A673 (cell line): ENCODE data around the gene LRP1B. TPM values are rescaled to one million over a fixed set of nuclear protein-coding genes. Genes with fewer than 3 reads are reported as not detected.

Experiments
- BruUV-seq: library from RNA; stranded (reverse); fragments of 400-500 nt; replicated peaks from 2 replicates; lab custom pipeline; 2021; lab: Mats Ljungman, UMichigan
- CTCF ChIA-PET: fragments of 300-600 bp; sonication (Branson Sonifier 250); formaldehyde crosslinking; loops from one replicate; lab custom pipeline; 2022; ENCODE audit warnings: antibody characterized with exemption; lab: Charles Lee
- POLR2A ChIA-PET: fragments of 300-600 bp; sonication (Branson Sonifier 250); formaldehyde crosslinking; loops from one replicate; lab custom pipeline; 2022; ENCODE audit warnings: antibody characterized with exemption; ENCODE audit not compliant: low non-redundant PET; lab: Charles Lee
- DNase-seq: peaks from one replicate; pipeline ENCODE4 v3.0.0-alpha.2; 2015; ENCODE audit warnings: low spot score
- H3K27ac ChIP-seq: fragments of 200-600 bp; sonication (generic); 2 replicates; pipeline ENCODE4 v1.5.1; 2016; ENCODE audit warnings: mixed run types, low read depth, mild to moderate bottlenecking, mixed read lengths, antibody characterized with exemption, low read length; ENCODE audit not compliant: poor library complexity, severe bottlenecking
- H3K27me3 ChIP-seq: fragments of 200-600 bp; sonication (generic); replicated peaks from 2 replicates; pipeline ENCODE4 v1.6.1; 2017; ENCODE audit warnings: mixed run types, low read depth, mild to moderate bottlenecking, mixed read lengths, antibody characterized with exemption, low read length; ENCODE audit not compliant: insufficient read depth, poor library complexity
- H3K36me3 ChIP-seq: fragments of 200-600 bp; sonication (generic); 2 replicates; pipeline ENCODE4 v1.6.1; 2016; ENCODE audit warnings: mixed run types, mild to moderate bottlenecking, mixed read lengths, antibody characterized with exemption, low read length; ENCODE audit not compliant: insufficient read depth, poor library complexity, severe bottlenecking
- H3K4me1 ChIP-seq: fragments of 200-600 bp; sonication (generic); 2 replicates; pipeline ENCODE4 v1.6.1; 2017; ENCODE audit warnings: mixed run types, mild to moderate bottlenecking, mixed read lengths, antibody characterized with exemption, low read length; ENCODE audit not compliant: insufficient read depth, poor library complexity, severe bottlenecking
- H3K4me3 ChIP-seq: fragments of 200-600 bp; sonication (generic); 2 replicates; pipeline ENCODE4 v1.5.1; 2016; ENCODE audit warnings: low read depth, mixed run types, mild to moderate bottlenecking, mixed read lengths, low read length; ENCODE audit not compliant: poor library complexity, severe bottlenecking
- H3K9me3 ChIP-seq: fragments of 200-600 bp; sonication (generic); 2 replicates; pipeline ENCODE4 v1.6.1; 2016; ENCODE audit warnings: mixed run types, low read depth, mild to moderate bottlenecking, mixed read lengths, antibody characterized with exemption, low read length; ENCODE audit not compliant: poor library complexity, severe bottlenecking
- CTCF ChIP-seq: fragments of 300-800, 200-600 bp; sonication (generic); conservative IDR thresholded peaks from 2 replicates; pipeline ENCODE4 v1.5.1; 2017; ENCODE audit warnings: low read depth, mild to moderate bottlenecking, antibody characterized with exemption, low read length, moderate library complexity, mixed read lengths
- EZH2 ChIP-seq: fragments of 200-600 bp; sonication (generic); IDR thresholded peaks from 2 replicates; pipeline ENCODE4 v1.6.1; 2017; ENCODE audit warnings: borderline replicate concordance, low read depth, mild to moderate bottlenecking, mixed read lengths, antibody characterized with exemption, low read length; ENCODE audit not compliant: poor library complexity, severe bottlenecking
- intact Hi-C: fragments of 100-400 bp; cut with micrococcal nuclease; formaldehyde crosslinking; loops from one replicate; pipeline ENCODE4 v1.10.0; 2022; ENCODE audit not compliant: unreplicated experiment
- total RNA-seq: library from RNA; stranded (reverse); gene quantifications from 2 replicates; pipeline ENCODE4 v1.2.3, GENCODE V29; 2021

Gene LRP1B
- total RNA-seq, 1 experiment from 2014 or later, result 9.9 TPM

GRCh38 chr2:140667203-140667602, 1463.6 kb downstream of the LRP1B start:
- Histone ChIP-seq H3K4me3 (no peak overlapping the region), H3K4me1 (no peaks in the 10 kb centered on the region), H3K27me3 (no peaks in the 10 kb centered on the region), H3K9me3 (no peaks in the 10 kb centered on the region), H3K36me3 (no peaks in the 10 kb centered on the region), H3K27ac (no peak overlapping the region)
- BruUV-seq, result no TSS peak
- TF ChIP-seq EZH2 (no peak), CTCF (no peak)
- intact Hi-C loops, result no loop called here
- ChIA-PET CTCF (no interaction called here), POLR2A (no interaction called here)
- no peak for DNase-seq

- TF ChIP-seq CTCF (no peak), EZH2 (no peak)
- Histone ChIP-seq H3K27me3 (no peaks in the 10 kb centered on the region), H3K27ac (no peak overlapping the region), H3K36me3 (no peaks in the 10 kb centered on the region), H3K4me3 (no peak overlapping the region), H3K4me1 (peaks cover 3% of the 10 kb centered on the region), H3K9me3 (no peaks in the 10 kb centered on the region)
- CTCF ChIA-PET, result no interaction called here
- intact Hi-C loops, result no loop called here
- DNase-seq, result no peak
- no TSS peak for BruUV-seq
- POLR2A ChIA-PET, result no interaction called here
Observed at GRCh38 chr2:140662504-140662903, 1468.3 kb downstream of the LRP1B start.

GRCh38 chr2:140658760-140659692, 1471.8 kb downstream of the LRP1B start:
- Histone ChIP-seq H3K27ac (no peak overlapping the region), H3K36me3 (no peaks in the 10 kb centered on the region), H3K9me3 (no peaks in the 10 kb centered on the region), H3K27me3 (no peaks in the 10 kb centered on the region), H3K4me3 (no peak overlapping the region), H3K4me1 (peaks cover 7% of the 10 kb centered on the region)
- no peak for DNase-seq
- CTCF ChIA-PET, result no interaction called here
- intact Hi-C loops, result no loop called here
- POLR2A ChIA-PET, result no interaction called here
- TF ChIP-seq EZH2 (no peak), CTCF (no peak)
- BruUV-seq, result no TSS peak
